Activated CD4-positive, CD25-positive, alpha-beta regulatory T cell treated with anti-CD3 and anti-CD28 coated beads, Interleukin-2, amount 50 U/mL, for 24 hours (primary cell): ENCODE data around the gene DPP6.
"Not testable (repeated sequence)": the region's sequence is repeated elsewhere in the genome, so short reads cannot be mapped to it uniquely, and the experiment has no call there.

Source experiments
- ATAC-seq, 2 donors: fragments of 150-1000 bp; cut with Tn5 transposase; one replicate each; pipeline ENCODE4 v1.10.0; 2021; ENCODE audit warnings: mild to moderate bottlenecking in 1 of 2, moderate library complexity in 1 of 2

DPP6 gene

DNA sequence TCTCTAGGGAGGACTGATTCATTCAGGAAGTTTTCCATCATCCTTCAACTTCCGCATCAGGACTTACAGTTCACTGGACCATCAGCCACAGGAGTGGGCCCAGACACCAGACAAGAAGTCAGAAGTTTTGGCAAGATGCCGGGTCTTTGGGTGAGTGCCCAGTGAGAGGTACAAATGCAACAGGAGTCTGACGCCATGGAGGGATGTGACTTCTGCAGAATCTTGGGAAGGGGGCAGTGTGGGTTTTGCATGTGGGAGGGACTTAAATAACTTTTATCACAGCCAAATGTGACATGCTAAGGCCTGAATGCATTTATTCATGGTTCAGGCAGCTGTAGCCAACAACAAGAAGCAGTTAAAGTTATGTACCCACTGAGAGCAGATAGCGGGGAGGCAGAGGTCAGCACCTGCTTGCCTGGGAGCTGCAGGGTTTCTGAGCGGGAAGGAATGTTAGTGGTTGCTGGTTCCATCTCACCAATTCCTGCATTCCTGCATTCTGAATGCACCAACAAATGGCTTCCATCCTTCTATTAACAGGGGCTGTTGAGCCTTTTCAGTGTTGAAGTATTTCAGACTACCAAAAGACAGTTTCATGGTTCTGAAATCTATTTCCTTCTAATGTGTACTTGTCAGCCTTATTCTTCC is 575.6 kb downstream of the DPP6 start:
- ATAC-seq = no peak

DNA sequence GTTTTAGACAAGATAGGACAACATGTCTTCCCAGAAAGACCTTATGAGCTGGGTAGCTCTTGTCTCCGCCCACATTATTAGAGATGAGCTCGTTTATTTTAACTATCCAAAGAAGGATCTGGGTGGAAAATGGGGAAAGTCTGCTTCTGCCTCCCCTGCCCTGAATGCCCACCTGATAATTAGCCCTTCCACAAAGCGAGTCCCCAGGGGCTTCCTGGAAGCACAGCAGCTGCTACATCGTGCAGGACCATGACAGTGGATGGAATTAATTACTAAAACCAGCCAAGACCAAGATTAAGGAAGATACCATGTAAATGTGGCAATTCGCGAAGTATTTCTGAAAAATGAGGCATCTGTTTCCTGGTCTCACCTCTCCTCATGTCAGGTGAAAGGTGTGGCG is 576.4 kb downstream of the DPP6 start:
- no peak for ATAC-seq

DNA sequence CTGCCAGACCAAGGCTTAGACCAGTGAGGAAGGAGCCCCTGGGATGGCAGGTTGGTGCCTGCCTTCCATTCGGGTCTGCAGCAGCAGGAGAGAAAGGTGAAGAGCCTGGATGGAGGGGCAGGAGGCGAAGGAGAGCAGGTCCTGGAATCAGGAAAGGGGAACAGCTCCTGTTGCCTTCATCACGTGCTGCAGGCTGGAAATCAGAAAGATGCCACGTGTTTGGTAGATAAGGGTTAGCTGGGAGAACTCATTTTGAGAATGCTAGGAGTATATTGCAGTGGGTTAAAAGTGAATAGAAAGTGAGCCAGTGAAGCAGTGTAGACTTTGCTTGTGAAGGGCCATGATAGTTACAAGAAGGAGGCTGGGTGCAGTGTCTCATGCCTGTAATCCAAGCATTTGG is 579.0 kb downstream of the DPP6 start:
- ATAC-seq = no peak

DNA sequence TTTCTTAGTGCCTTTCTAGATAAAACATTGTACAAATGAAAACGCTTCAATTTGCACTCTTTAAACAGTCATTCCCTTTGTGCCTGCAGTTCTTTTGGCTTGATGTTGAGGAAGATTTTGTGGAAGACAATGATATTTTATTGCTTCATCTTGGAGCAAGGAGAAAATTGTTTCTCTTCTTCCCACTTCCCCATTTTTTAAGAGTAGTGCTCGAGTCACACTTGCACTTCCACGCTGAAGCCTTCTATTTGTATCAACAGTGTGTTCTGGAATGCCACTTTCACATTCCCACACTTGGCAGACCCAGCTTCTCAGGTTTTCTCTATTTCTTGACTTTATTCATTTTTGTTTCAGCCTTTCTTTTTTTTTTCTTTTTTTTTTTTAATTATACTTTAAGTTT is 581.4 kb downstream of the DPP6 start:
- no peak for ATAC-seq

DNA sequence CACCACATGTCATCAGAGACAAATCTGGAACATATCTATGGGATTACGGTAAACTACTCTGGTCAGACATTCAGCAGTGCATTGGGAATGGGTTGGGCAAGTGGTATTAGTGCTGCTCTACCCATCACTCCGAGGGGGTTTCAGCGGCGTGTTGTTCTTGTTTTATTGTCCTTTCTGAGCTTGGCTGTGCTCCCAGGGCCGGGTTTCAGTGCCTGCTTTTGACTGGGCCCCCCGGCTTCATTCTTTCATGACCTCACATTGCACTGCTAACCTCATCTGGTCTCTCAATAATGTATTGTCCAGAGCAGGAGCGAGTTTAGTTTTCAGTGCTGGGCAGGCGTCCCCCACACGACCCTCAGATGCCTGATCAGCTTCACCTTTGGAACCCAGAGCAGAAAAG is 586.1 kb downstream of the DPP6 start:
- ATAC-seq = no peak

DNA sequence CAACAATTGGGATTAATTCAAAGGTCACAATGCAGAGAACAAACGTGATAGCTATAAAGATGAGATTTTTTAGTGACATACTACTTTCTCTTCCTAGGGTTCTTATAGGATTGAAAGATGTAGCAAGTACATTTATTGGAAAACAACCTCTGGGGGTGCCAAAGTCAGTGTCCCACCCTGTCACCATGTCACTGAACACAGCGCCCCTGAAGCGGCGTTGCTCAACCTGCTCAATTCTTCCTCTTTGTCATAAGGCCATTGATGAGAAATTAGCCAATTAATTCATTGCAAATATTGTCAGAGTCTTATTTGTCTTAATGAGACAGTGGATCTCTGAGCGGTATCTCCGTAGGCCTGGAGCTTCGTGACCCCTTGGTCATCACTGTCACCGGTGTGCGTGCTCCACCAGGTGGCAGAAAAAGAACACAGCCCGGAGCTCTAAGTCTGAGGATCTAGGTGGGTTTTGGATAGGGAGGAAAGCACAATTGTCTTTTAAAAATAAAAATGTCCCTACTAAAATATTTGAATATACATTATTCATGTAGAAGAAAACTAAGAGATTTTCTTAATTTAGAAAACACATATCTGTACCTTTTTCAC is 588.2 kb downstream of the DPP6 start:
- ATAC-seq = no peak

DNA sequence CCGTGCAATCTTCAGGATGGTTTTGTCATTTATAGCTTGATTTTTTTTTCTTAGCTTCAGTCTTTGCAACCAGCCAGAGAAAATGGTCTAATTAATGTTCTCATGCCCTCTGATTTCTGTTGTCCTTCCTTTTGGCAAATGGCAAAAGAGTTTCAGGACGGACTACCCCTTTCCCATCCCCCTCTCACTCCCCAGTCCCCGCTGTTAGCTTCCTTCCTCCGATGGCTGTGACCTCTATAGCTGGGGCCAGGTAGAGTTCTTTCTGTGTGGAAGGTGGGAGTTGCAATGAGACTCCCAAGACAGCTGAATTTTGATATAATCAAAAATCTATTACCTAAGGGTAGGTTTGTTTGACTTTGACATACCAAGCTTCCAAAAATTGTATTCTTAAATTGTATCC is 588.7 kb downstream of the DPP6 start:
- ATAC-seq = no peak

DNA sequence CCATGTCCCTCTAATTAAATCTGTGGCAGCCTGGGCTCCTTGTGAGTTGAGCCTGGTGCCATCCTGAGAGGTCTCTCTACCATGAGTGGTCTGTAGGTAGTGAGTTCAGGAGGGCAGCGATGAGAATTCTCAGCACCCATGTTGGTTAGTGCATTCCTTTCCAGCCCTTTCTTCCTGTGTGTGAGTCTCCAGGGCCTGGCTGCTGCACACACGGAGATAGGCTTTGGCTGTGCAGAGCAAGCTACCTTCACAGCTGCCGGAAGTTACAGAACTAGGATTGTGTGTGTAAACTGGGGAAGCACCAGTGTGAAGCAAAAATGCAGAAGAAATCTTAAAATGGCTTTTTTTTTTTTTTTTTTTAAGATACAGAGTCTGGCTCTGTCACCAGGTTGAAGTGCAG is 592.2 kb downstream of the DPP6 start:
- ATAC-seq = no peak

DNA sequence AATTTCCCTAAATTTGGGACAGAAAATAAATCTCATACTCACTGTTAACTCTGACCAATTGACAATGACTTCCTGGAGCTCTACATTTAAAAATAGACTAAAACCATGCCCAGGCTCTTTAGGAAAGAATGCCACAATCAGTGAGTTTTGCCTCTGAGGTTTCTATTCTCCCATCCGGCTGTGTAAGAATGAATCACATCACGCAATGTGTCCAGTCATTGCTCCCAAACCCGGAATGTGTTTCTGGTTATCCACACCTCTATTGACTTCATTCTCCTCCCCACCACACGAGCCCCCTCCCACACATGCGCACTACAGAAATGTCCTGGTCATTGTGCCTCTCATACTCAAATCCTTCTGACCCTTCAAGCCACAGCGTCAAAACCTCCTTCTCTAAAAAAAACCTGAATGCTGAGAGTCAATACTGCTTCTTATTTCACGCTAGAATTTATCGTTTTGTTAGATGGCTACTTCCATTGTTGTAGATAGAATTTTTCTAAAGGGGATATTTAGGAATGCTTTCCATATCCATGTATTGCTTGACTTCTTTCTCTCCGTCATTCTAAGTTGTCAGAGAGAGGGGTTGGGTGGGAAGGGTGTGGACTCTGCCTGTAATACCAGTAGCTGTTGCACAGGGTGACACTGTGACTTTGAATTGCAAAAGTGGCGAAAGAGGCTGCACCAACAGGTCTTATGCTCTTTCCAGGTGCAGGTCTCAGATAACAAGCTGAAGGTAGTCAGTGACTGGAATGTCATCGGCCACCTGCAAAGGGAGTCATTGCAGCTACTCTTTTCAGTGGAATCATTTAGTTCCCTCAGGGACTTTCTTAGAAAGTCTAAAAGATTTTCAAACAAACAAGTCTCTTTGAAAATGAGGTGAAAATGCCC is 594.2 kb downstream of the DPP6 start:
- no peak for ATAC-seq

DNA sequence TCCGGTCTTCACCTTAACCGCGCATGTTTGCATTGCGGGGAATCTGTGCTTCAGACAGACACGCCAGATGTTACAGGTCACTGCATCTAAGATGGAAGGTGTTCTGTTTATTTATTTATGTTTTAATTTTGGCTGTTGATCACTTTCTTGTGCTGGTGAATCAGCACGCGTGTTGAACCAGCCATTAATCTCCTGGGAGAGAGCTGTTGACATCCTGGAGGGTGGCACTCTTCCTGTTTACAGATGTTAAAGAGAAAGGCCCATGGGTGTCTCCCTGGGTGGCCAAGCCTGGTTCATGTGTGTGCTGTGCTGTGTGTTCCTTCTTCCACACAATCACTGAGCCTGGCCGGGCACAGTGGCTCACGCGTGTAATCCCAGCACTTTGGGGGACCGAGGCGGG is 595.4 kb downstream of the DPP6 start:
- ATAC-seq = no peak

DNA sequence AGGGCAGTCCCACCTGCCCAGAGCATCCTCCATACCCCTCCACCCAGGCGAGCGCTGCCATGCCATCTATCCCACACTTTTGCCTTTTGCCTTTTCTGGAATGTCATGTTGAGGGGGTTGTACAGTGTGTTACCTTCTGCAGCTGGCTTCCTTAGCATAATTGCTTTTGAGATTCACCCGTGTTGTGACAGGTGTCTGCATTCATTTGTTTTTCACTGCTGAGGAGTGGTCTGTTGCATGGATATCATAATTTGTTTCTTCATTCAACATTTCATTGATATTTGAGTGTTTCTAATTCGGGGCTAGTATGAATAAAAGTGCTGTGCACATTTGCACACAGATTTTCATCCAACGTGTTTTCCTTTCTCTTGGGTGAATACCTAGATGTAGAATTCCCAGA is 596.8 kb downstream of the DPP6 start:
- no peak for ATAC-seq

DNA sequence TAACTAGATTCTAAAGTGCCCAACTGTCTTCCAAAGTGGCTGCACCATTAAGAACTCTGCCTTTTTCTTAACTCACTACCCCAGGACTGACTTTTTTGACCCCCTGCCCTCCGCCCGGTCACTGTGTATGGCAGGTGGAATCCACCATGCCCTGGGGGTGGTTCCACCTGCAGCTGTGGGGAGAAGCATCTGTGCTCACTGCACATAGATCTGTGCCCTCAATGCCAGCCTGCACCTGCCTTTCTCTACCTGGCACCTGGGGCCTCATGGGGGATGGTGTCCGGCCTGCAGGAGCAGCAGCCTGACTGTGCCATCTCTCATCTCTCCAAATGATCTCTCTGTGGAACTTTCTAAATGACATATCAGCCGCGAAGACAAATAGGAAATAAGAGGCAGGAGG is 597.2 kb downstream of the DPP6 start:
- ATAC-seq = no peak

DNA sequence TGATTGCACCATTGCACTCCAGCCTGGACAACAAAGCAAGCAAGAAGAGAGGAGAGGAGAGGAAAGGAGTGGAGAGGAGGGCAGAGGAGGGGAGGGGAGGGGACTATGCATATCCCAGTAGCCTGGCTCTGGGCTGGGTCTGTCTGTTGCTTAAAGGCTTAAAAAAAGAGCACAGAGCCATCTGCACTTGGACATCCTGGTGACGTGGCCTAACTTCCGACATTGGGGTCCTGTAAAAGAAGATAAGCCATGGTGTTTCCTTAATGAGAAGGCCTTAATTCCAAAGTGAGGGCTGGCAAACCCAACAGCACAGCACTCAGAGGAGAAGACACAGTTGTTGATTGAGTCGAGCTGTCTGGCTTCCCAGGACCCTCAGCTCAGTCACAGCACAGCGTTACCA is 598.1 kb downstream of the DPP6 start:
- no peak for ATAC-seq

DNA sequence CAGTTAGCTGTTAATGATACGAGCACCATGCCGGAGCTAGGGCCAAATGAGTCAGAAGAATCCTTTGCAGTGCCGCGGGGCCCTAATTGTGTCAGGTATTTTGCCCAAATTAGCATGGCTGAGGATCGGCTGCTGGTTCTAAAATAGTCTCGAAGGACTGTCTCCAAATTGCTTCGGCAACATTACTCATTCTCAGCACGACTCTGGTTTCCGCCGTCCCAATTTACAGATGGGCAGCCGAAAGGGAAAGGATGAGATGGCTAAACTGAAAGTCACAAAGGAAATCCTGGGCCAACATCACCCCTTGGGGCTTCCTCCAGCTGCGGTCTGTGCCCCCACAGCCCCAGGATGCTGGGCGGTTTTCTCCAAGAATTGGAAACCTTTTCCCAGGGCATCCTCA is 599.3 kb downstream of the DPP6 start:
- ATAC-seq = no peak

DNA sequence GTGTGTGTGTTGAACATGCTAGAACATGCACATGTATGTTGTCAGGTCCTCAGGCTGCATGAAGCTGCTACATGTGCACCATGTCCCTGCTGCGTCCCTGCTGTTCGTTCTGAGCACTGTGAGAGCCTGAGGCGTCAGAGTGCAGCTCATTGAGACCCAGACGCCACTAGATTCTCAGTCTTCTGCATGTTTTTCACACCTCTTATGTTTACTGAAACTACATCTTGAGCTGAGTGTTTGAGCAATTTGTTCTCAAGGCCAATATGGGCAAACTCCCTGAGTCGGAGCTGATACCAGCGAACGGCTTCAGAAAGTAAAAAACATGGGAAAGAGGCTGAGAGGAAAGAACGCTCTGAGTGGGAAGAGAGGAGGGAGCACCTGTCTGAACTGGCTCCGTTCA is 600.4 kb downstream of the DPP6 start:
- ATAC-seq = no peak

DNA sequence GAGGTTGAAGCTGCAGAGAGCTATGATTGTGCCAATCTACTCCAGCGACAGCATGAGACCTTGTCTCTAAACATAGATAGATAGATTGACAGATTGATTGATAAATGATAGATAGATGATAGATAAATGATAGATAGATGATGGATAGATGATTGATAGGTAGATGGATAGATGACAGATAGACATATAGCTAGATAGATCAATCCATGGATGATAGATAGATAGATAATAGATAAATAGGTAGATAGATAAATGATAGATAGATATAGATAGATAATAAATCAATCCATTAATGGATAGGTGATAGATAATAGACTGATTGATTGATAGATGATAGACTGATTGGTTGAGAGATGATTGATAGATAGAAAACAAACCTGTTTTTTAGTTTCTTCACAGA is 601.1 kb downstream of the DPP6 start:
- ATAC-seq = no peak

DNA sequence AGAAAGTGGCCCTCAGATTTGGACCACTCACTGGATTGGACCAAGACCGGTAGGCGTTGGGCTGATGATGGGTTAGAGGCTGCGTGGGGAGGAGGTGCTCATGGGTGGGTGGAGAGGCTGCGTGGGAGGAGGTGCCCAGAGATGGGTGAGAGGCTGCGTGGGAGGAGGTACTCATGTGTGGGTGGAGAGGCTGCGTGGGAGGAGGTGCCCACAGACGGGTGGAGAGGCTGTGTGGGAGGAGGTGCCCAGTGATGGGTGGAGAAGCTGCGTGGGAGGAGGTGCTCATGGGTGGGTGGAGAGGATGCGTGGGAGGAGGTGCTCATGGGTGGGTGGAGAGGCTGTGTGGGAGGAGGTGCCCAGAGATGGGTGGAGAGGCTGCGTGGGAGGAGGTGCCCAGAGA is 604.4 kb downstream of the DPP6 start:
- no peak for ATAC-seq

DNA sequence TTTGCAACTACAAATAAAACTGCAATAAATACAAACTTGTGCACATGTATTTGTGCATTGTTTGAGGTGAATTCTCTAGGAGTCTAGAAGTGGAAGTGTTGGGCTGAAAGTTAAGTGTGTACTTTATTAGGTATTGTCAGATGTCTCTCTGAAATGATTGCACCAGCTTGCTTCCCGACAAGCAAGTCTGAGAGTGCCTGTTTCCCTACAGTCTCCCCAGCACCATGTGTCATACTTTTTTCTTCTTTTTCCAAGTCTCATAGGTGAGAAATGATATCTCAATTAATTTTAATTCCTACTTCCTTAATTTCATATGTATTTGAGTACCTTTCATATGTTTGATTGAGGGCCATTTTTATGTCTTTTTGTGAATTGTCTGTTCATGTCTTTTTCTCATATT is 614.6 kb downstream of the DPP6 start:
- ATAC-seq = no peak

DNA sequence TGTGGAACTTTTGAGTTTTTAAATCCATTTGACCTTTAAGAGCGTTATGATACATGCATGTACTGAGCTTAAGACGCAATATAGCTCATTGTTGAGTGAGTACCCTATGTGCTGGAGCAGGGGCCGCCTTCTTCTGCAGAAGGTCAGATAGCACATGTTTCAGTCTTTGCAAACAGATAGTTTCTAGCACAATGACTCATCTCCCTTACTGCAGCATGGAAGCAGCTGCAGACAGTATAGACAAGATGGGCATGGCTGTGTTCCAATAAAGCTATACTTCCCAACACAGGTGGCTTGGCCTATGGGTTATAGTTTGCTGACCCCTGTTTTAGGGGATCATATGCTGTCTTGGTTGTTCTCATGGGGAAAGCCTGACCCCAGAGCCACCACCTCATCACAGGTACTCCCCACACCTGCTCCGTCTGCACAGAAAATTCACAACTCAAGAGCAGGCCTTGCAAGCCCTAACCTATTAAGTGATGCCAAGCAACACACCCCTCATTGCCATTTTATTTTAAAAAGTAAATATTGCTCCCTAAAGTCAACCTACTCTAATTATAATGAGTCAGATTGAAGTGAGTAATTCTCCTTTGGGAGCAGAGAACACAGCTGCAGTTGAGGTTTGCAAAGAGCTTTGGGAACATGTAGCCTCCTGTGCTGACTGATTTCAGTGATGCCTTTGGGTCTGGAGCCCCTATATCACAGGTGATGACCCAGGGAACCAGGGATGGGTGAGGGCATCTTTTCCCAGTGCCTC is 620.6 kb downstream of the DPP6 start:
- ATAC-seq = no peak

DNA sequence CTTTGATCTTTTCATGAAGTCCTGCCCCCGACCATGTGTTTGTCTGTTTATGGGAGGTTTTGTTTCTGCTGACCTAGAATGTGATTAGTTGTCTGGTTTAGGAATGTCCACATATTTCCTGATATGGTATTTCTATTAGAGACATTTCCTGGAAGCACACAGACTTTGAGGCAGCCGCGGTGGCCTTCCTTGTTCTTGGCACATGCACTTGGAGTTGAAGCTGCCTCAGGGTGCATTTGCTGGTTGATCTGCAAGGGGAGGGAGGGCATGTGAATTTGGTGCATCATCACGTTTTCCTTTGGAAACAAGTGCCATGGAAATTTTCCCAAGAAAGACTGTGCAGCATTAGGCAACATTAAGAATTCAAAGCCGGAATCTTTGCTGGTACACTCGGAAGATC is 622.0 kb downstream of the DPP6 start:
- ATAC-seq = no peak

DNA sequence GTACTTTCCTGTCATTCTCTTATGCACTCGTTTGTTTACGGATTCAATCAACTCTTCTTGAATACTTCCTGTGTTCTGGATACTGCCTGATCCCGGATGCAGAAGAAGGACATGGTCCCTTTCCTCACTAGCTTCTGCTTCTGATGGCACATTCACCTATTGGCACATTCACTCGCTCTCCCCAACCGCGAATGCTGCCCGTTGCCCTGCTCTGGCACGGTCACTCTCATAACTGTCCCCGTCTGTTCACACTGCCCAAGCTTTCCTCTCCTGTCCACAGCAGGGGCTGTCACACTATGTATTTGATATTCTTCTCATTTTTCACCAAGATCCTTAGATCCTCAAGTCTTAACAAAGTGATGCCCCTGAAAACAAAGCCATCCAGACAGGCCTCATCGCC is 623.4 kb downstream of the DPP6 start:
- no peak for ATAC-seq

DNA sequence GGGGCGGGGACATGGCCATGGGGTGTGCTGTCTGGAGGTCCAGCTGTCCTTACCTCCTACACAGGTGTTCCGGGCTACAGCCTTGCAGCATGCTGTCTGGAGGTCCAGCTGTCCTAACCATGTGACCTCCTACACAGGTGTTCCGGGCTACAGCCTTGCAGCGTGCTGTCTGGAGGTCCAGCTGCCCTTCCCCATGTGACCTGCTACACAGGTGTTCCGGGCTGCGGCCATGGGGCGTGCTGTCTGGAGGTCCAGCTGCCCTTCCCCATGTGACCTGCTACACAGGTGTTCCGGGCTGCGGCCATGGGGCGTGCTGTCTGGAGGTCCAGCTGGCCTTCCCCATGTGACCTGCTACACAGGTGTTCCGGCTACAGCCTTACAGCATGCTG is 623.8 kb downstream of the DPP6 start:
- not testable (repeated sequence) for ATAC-seq

DNA sequence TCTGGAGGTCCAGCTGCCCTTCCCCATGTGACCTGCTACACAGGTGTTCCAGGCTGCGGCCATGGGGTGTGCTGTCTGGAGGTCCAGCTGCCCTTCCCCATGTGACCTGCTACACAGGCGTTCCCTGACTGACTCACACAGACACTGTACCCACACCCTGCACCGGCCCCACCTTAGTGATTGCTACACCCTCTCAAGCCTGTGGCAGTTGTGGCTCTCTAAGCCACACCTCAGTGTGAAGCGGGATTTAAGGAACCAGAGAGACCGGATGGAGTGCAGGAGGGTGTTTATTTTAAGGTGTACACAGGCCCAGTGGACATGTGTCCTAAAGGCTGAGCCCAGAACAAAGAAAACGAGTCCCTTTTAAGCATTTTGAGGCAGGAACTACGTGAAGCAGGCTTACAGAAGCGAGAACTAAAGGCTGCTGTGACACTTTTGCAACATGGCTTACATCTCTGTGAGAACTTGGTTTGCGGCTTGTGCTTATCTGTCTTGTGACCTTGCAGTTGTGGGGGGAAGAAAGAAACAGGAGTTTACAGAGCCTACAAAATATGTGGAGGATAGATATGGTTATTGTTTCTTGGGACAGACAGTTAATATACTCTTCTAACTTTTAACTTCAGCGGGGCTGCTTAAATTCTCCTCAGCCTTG is 624.4 kb downstream of the DPP6 start:
- ATAC-seq = no peak
